AML-193 (cell line): Measurements from ENCODE around the gene DOC2A.
"Not testable (repeated sequence)": the region's sequence is repeated elsewhere in the genome, so short reads cannot be mapped to it uniquely, and the experiment has no call there.

Source experiments
- DNase-seq, 2 experiments: peaks; one replicate each; lab custom pipeline; 2025; lab: John Stamatoyannopoulos, UW

Gene DOC2A

GRCh38 chr16:29973384-29974246 lies 37.2 kb downstream of the DOC2A start, which contains the start of gene TAOK2:
TAOK2 (plus strand) TSS chr16:29973868; CDS start chr16:29977773, 3,905 bp downstream.
- DNase-seq, result peak; percentile 96 to 98

GRCh38 chr16:29972992-29973383 lies 37.8 kb downstream of the DOC2A start:
- DNase-seq, result no peak

DNA sequence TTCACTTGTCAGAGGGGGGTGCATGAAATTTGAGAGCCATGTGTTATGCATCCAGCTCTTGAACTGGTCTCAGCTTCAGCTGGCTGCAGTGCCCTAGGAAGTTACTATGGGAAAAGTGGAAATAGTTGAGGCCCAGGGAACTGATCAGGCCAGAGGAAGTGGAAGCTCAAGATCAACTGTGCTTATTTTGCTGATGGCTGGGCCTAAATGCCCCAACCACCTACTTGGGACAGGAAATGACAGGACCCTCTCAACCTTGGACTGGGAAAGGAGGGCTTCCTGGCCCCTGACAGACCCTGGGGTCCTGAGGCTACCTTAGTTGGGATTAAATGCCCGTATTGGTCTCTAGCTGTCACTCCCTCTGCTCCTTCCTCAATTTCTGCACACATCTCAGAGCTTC lies 38.3 kb downstream of the DOC2A start:
- DNase-seq, result no peak

GRCh38 chr16:29971304-29971703 lies 39.5 kb downstream of the DOC2A start:
- DNase-seq, result no peak

- DNase-seq, result no peak
These were observed 42.6 kb downstream of the DOC2A start for GRCh38 chr16:29968205-29968604.

DNA sequence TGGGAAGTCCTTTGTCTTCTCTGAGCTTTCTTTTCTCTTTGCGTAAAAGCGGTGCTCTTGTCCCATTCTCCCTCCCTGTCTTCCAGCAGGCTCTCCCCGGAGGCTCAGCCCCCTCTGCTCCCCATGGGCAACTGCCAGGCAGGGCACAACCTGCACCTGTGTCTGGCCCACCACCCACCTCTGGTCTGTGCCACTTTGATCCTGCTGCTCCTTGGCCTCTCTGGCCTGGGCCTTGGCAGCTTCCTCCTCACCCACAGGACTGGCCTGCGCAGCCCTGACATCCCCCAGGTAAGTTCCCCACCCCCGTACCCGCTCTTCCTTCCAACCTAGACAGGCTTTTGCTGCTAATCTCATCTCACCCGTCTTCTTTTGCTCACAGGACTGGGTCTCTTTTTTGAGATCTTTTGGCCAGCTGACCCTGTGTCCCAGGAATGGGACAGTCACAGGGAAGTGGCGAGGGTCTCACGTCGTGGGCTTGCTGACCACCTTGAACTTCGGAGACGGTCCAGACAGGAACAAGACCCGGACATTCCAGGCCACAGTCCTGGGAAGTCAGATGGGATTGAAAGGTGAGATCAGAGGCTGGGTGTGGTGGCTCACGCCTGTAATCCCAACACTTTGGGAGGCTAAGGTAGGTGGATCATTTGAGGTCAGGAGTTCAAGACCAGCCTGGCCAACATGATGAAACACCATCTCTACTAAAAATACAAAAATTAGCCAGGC lies 47.6 kb downstream of the DOC2A start:
- no peak for DNase-seq

- peak; percentile 17 to 22 for DNase-seq
These were observed 48.4 kb downstream of the DOC2A start for GRCh38 chr16:29962344-29962994.

GRCh38 chr16:29961479-29962343 lies 49.1 kb downstream of the DOC2A start, which contains the start of gene TMEM219:
TMEM219 (plus strand) TSS chr16:29962079; CDS start chr16:29963144, 1,065 bp downstream.
- peak; percentile 72 to 86 for DNase-seq

- no peak for DNase-seq
These were observed 49.7 kb downstream of the DOC2A start for GRCh38 chr16:29961127-29961478.

DNA sequence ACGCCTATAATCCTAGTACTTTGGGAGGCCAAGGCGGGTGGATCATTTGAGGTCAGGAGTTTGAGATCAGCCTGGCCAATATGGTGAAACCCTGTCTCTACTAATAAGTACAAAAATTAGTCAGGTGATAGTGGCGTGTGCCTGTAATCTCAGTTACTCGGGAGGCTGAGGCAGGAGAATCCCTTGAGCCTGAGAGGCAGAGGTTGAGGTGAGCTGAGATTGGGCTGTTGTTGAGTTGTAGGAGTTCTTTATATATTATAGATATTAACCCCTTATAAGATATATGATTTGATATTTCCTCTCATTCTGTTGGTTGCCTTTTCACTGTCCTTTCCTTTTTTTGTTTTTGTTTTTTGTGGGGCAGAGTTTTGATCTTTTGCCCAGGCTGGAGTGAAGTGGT lies 51.0 kb downstream of the DOC2A start:
- DNase-seq, result not testable (repeated sequence)

GRCh38 chr16:29959293-29959692 lies 51.5 kb downstream of the DOC2A start:
- no peak for DNase-seq

DNA sequence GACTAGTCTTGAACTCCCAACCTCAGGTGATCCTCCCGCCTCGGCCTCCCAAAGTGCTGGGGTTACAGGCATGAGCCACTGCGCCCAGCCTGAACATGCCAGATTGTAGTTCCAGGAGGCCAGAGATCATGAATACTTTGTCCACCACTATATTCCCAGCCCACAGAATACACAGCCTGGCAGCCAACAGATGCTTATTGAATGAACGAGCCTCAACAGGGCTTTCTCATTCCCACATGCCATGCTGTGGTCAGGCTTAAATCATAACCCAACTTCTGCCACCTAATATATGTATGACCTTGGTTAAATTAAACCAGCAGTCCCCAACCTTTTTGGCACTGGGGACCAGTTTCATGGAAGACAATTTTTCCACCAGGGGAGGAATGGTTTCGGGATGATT lies 52.1 kb downstream of the DOC2A start:
- DNase-seq, result no peak
